HepG2 (cell line): Measurements from ENCODE around the gene MUL1. TPM values are rescaled to one million over a fixed set of nuclear protein-coding genes. Genes with fewer than 3 reads are reported as not detected.
"Not testable (repeated sequence)": the region's sequence is repeated elsewhere in the genome, so short reads cannot be mapped to it uniquely, and the experiment has no call there.

Experiments used
- ATAC-seq: fragments of 200-7000 bp; cut with Tn5 transposase; 3 replicates; pipeline ENCODE4 v1.9.1; 2020; ENCODE audit warnings: mild to moderate bottlenecking, moderate library complexity
- BruUV-seq: library from RNA; stranded (reverse); fragments of 400-500 nt; replicated peaks from 2 replicates; lab custom pipeline; 2021; lab: Mats Ljungman, UMichigan
- CTCF ChIA-PET: fragments of 300-600 bp; formaldehyde crosslinking; extraction: SDS; loops from one replicate; lab custom pipeline; 2021; ENCODE audit warnings: low total read pairs, inconsistent platforms, low intra/inter-chr PET ratio; lab: Yijun Ruan, JAX
- POLR2A ChIA-PET: fragments of 350-600 bp; sonication (Branson Sonifier 250); formaldehyde crosslinking; loops from one replicate; lab custom pipeline; 2020; ENCODE audit warnings: antibody characterized with exemption, inconsistent platforms; lab: Yijun Ruan, JAX
- DNase-seq: peaks from one replicate; pipeline ENCODE4 v3.0.0-alpha.2; 2015; ENCODE audit warnings: low spot score
- FAIRE-seq: peaks from 3 replicates; lab custom pipeline; 2011; peaks lifted over from hg19 to GRCh38; lab: Jason Lieb, UNC
- H2AFZ ChIP-seq: one replicate; pipeline ENCODE4 v1.6.1; 2011; ENCODE audit warnings: low read length, inconsistent platforms
- H3K27ac ChIP-seq: fragments of 300-600 bp; 3 replicates; pipeline ENCODE4 v1.8.0; 2011; ENCODE audit warnings: mixed run types, mild to moderate bottlenecking, mixed read lengths, low read length, inconsistent platforms; ENCODE audit not compliant: insufficient read depth; ENCODE audit errors: extremely low read length
- H3K27me3 ChIP-seq, 2 experiments: fragments of 200-600 bp in 1 of 2; 2 replicates in 1 of 2; 3 replicates in 1 of 2; pipeline versions ENCODE4 v1.6.0 to v1.8.0; 2011; ENCODE audit warnings: low read length in 2 of 2, mild to moderate bottlenecking in 2 of 2, moderate library complexity in 2 of 2, inconsistent platforms in 1 of 2; ENCODE audit not compliant: insufficient read depth in 2 of 2, control insufficient read depth in 1 of 2
- H3K36me3 ChIP-seq, 2 experiments: fragments of 200-600 bp in 1 of 2; replicated peaks in 1 of 2; 2 replicates in 1 of 2; 3 replicates in 1 of 2; pipeline versions ENCODE4 v1.5.1 to v1.8.0; 2011; ENCODE audit warnings: low read length in 2 of 2, inconsistent platforms in 1 of 2; ENCODE audit not compliant: insufficient read depth in 2 of 2, control insufficient read depth in 1 of 2
- H3K4me1 ChIP-seq: 2 replicates; pipeline ENCODE4 v1.5.1; 2012; ENCODE audit warnings: low read length, inconsistent platforms; ENCODE audit not compliant: insufficient read depth
- H3K4me2 ChIP-seq: 2 replicates; pipeline ENCODE4 v1.6.0; 2011; ENCODE audit warnings: low read depth, low read length, inconsistent platforms
- H3K4me3 ChIP-seq, 3 experiments: fragments of 200-600 bp in 1 of 3; sonication (generic), shearing (Covaris generic) in 1 of 3; replicated peaks in 1 of 3; 2 replicates each; pipeline ENCODE4 v1.5.1; 2011 to 2016; ENCODE audit warnings: low read length in 3 of 3, inconsistent platforms in 2 of 3, low read depth in 2 of 3, mild to moderate bottlenecking in 2 of 3, control low read depth in 1 of 3, mixed read lengths in 1 of 3; ENCODE audit not compliant: insufficient read depth in 1 of 3
- H3K79me2 ChIP-seq: one replicate; pipeline ENCODE4 v1.6.1; 2011; ENCODE audit warnings: low read length, inconsistent platforms; ENCODE audit not compliant: insufficient read depth
- H3K9ac ChIP-seq: 2 replicates; pipeline ENCODE4 v1.6.0; 2011; ENCODE audit warnings: mild to moderate bottlenecking, low read depth, low read length, inconsistent platforms; ENCODE audit not compliant: insufficient read depth
- H3K9me3 ChIP-seq: 2 replicates; pipeline ENCODE4 v1.5.1; 2012; ENCODE audit warnings: mild to moderate bottlenecking, low read length
- H4K20me1 ChIP-seq: 2 replicates; pipeline ENCODE4 v1.6.0; 2011; ENCODE audit warnings: inconsistent platforms, mild to moderate bottlenecking, low read length, moderate library complexity; ENCODE audit not compliant: insufficient read depth
- CTCF ChIP-seq: sonication (generic); formaldehyde crosslinking; IDR thresholded peaks from 2 replicates; pipeline ENCODE4 v1.5.0; 2020; ENCODE audit warnings: mild to moderate bottlenecking, missing genetic modification reagents, moderate library complexity
- MIXL1 ChIP-seq: IDR thresholded peaks from 2 replicates; pipeline ENCODE4 v1.6.1; 2016
- WGBS: methylation state at CpG from one replicate; pipeline ENCODE4 v1.1.6; 2017; ENCODE audit warnings: low lambda C conversion rate; 5-methylcytosine and 5-hydroxymethylcytosine counted together
- in situ Hi-C: cut with HindIII; loops from 2 replicates; pipeline ENCODE4 v1.10.0; 2017; ENCODE audit warnings: low pct_unique_long_range_greater_than_20kb; ENCODE audit not compliant: extremely low pct_ligation_motif_present
- intact Hi-C: fragments of 100-400 bp; cut with micrococcal nuclease; formaldehyde crosslinking; loops from one replicate; pipeline ENCODE4 v1.10.0; 2022; ENCODE audit not compliant: unreplicated experiment
- polyA plus RNA-seq, 8 experiments: library from polyadenylated mRNA; depleted of rRNA in 3 of 8; stranded (reverse) in 7 of 8; unstranded in 1 of 8; fragments of >200 nt; fragmentation: Illumina TruSeq in 4 of 8; extraction: Trizol in 4 of 8; gene quantifications; 2 replicates each; pipeline versions ENCODE4 v1.2.1 to v1.2.3, GENCODE V29; 2011 to 2016; ENCODE audit warnings: low read depth in 4 of 8, missing spikeins in 1 of 8, mixed read lengths in 1 of 8; ENCODE audit not compliant: insufficient read depth in 1 of 8
- total RNA-seq, 5 experiments: library from RNA; depleted of rRNA; stranded (reverse); fragments of >200 nt; fragmentation: Illumina TruSeq; extraction: Trizol; gene quantifications; 2 replicates each; pipeline ENCODE4 v1.2.3, GENCODE V29; 2016; ENCODE audit warnings: low read depth in 1 of 5

Gene MUL1
- total and polyA plus RNA-seq, 2 of the 13 experiments (the other 11 are each of a cell fraction or from before 2014, with no cell fraction given) = 21.5 to 26.5 TPM

GRCh38 chr1:20521960-20522861 is 14.3 kb upstream of the MUL1 start (continued):
- TF ChIP-seq CTCF (CRISPR knock-in tag) (peak; percentile 93), MIXL1 (CRISPR knock-in tag) (0 out of 2 replicates have a peak, but pooled peaks have one; percentile 39)

- FAIRE-seq, H3K79me2 ChIP-seq, H3K9ac ChIP-seq, POLR2A ChIA-PET, CTCF ChIA-PET, H3K36me3 ChIP-seq, H3K4me3 ChIP-seq, H3K4me2 ChIP-seq, H2AFZ ChIP-seq, BruUV-seq, in situ Hi-C loops, H3K9me3 ChIP-seq, H3K4me1 ChIP-seq, H4K20me1 ChIP-seq, DNase-seq, ATAC-seq, H3K27me3 ChIP-seq, H3K27ac ChIP-seq: not testable (repeated sequence)
- intact Hi-C loops = loop anchor here (5.0 kb wide), 1 partner anchor 53 kb away; no protein-coding TSS in a partner anchor
- WGBS = 4% methylated on average over 7 of the region's 7 CpGs
These were observed 11.8 kb upstream of the MUL1 start for GRCh38 chr1:20519609-20520262.
